ENCODE results near the gene CCDC149.

Gene CCDC149

GRCh38 chr4:24808955-24809354 lies 103.9 kb downstream of the CCDC149 start:
- no peak for DNase-seq (ENCODE audit: low read depth)
- no peak for TF ChIP-seq CTCF (conservative IDR thresholded peaks at IDR 0.05; ENCODE audit: low read depth, low read length)
- no peak overlapping the region for H3K4me3 ChIP-seq (ENCODE audit: low read depth, low read length)

GRCh38 chr4:24808261-24808660 lies 104.6 kb downstream of the CCDC149 start:
- TF ChIP-seq CTCF (conservative IDR thresholded peaks at IDR 0.05; ENCODE audit: low read depth, low read length), result no peak
- no peak for DNase-seq (ENCODE audit: low read depth)
- no peak overlapping the region for H3K4me3 ChIP-seq (ENCODE audit: low read depth, low read length)

- DNase-seq (ENCODE audit: low read depth), result no peak
- no peak overlapping the region for H3K4me3 ChIP-seq (ENCODE audit: low read depth, low read length)
- no peak for TF ChIP-seq CTCF (conservative IDR thresholded peaks at IDR 0.05; ENCODE audit: low read depth, low read length)
Observed at GRCh38 chr4:24807611-24808010, 105.2 kb downstream of the CCDC149 start.

GRCh38 chr4:24806206-24806990 lies 106.4 kb downstream of the CCDC149 start:
- DNase-seq (ENCODE audit: low read depth), result no peak
- TF ChIP-seq CTCF (conservative IDR thresholded peaks at IDR 0.05; ENCODE audit: low read depth, low read length), result no peak
- H3K4me3 ChIP-seq (ENCODE audit: low read depth, low read length), result no peak overlapping the region

GRCh38 chr4:24805566-24805965 lies 107.3 kb downstream of the CCDC149 start:
- DNase-seq (ENCODE audit: low read depth), result no peak
- no peak for TF ChIP-seq CTCF (conservative IDR thresholded peaks at IDR 0.05; ENCODE audit: low read depth, low read length)

GRCh38 chr4:24805067-24805466 lies 107.8 kb downstream of the CCDC149 start:
- no peak for DNase-seq (ENCODE audit: low read depth)
- no peak overlapping the region for H3K4me3 ChIP-seq (ENCODE audit: low read depth, low read length)
- no peak for TF ChIP-seq CTCF (conservative IDR thresholded peaks at IDR 0.05; ENCODE audit: low read depth, low read length)

More at GRCh38 chr4:24805566-24805965, 107.3 kb downstream of the CCDC149 start:
- H3K4me3 ChIP-seq (ENCODE audit: low read depth, low read length), result no peak overlapping the region

GRCh38 chr4:24802648-24803047 lies 110.2 kb downstream of the CCDC149 start:
- H3K4me3 ChIP-seq (ENCODE audit: low read depth, low read length), result no peak overlapping the region
- TF ChIP-seq CTCF (conservative IDR thresholded peaks at IDR 0.05; ENCODE audit: low read depth, low read length), result no peak
- DNase-seq (ENCODE audit: low read depth), result no peak
